Hematopoietic multipotent progenitor cell treated with erythropoietin and hydrocortisone succinate and interleukin-3 and kit ligand, for 17 days (in vitro differentiated cells): ENCODE results near the gene AQP5.

Source experiments
- DNase-seq: peaks from one replicate; pipeline ENCODE4 v3.0.0-alpha.2; 2015; ENCODE audit warnings: low spot score

AQP5 gene

DNA sequence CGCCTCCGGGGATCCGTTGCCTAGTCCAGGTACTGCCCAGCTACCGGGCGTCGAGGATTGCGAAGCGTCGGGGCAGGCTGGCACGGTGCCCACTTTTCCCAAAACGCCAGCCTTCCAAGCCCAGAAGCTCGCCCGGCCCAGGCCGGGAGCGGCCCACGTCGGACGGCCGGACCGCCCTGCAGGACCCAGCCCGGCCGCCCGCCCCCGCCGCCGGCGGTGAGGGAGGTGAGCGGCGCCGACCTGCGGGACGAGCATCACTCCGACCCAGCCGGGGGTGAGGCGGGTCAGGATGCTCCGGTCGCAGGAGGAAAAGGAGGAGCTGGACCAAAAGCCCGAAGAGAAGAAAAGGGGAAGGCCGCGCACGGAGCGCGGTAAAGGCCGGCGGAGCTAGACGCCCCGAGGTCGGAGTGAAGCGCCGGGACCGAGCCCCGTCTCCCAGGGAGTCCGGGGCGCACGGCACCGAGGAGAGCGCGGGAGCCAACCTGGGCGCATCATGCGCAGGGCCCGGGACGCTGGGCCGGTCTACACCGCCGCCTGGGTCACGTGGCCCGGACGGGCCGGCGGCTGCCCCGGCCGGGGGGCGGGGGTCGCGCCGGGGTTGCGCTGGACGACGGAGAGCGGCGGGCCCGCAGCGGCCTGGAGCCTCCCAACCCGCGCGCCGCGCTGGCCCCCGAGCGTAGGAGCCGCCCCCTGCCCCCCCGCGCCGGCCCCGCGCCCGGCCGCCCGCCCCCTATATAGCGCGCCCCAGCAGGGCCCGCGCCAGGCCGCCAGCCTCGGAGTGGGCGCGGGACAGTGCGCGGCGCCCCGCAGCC, at the start of gene AQP5:
Gene AQP5 (plus strand): TSS at position 762 of the 812 bp plus-strand sequence. CDS start 146 bp downstream, outside the sequence.
- DNase-seq: no peak

GRCh38 chr12:49912345-49913255, 49.1 kb upstream of the AQP5 start:
- DNase-seq: no peak

- no peak for DNase-seq
These were observed 45.3 kb upstream of the AQP5 start for GRCh38 chr12:49916129-49916919.

GRCh38 chr12:49917166-49917787, 44.4 kb upstream of the AQP5 start:
- no peak for DNase-seq

DNA sequence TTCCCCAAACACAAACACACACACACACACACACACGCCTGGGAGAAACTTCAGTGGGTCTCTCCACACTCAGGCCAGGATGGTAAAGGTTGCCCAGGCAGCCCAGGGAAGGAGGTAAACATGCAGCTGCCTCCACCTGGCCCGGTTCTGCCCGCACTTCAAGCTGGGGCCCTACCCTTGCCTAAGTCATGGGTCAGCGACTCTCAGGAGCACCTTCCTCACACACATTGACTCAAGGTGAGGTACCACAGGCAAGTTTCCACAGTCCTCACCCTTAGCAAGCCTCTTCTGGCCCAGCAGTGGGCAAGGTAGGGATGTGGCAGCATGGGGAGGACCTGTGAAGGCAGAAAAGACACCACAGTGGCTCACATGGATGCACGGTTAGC, 43.9 kb upstream of the AQP5 start:
- DNase-seq: no peak

- DNase-seq: no peak
These were observed 41.3 kb upstream of the AQP5 start for GRCh38 chr12:49920241-49920914.

GRCh38 chr12:49920915-49921286, 40.8 kb upstream of the AQP5 start:
- no peak for DNase-seq

DNA sequence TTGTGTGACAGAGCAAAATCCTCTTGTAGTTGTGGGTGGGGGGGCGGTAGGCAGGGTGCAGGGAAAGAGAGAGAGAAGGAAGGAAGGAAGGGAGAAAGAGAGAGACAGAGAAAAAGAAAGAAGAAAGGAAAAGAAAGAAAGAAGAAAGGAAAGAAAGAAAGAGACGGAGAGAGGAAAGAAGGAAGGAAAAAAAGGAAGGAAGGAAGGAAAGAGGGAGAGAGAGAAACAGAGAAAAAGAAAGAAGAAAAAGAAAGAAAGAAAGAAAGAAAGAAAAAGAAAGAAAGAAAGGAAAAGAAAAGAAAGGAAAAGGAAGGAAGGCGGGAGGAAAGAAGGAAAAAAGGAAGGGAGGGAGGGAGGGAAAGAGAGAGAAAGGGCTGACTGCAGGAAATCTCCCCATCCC, 40.4 kb upstream of the AQP5 start:
- no peak for DNase-seq

- no peak for DNase-seq
These were observed 39.7 kb upstream of the AQP5 start for GRCh38 chr12:49921936-49922335.

GRCh38 chr12:49922349-49923034, 39.2 kb upstream of the AQP5 start:
- DNase-seq: no peak

- no peak for DNase-seq
These were observed 38.5 kb upstream of the AQP5 start for GRCh38 chr12:49923035-49923644.

- DNase-seq: no peak
These were observed 37.7 kb upstream of the AQP5 start for GRCh38 chr12:49923880-49924556.

DNA sequence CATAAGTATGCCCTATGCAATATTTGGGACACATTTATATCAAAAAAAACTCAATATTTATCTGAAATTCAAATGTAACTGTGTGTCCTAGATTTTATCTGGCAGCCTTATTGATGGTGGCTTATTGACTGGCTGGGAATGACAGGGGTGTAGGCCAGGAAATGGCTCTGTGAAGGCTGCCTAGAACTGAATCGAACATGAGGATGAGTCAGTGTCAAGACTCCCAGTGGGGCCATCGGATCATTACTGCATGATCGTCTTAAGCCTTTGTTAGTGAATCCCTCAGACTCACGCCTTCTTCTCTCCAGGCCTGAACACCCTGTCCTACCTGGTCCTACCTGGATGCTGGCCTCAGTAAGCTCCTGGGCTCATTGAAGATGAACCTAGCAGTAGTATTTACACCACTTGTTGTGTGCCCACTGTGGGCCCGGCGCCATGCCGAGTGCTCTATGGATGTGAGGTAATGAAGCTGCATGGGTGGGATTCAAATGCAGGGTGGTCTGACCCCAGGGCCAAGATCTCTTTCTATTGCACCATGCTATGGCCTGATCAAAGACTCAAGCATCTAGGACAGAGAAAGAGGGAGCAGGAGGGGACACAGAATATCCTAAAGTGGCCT, 36.9 kb upstream of the AQP5 start:
- DNase-seq: no peak

GRCh38 chr12:49925433-49926204, 36.1 kb upstream of the AQP5 start:
- DNase-seq: no peak

DNA sequence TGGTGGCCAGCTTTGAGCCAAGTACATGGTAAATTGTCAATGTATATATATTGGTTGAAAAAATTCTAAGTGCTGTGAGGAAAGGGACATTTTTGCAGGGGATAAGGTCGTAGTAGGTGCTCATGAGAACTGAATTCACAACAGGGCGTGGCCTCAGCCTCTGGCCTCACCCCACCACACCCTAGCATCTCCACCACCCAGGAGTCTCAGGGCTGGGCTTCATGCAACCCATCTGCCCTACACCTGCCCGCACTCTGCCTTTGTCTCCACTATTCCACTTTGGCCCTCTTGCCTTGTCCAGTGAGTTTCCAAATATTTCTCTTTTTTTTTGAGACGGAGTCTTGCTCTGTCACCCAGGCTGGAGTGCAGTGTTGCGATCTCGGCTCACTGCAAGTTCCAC, 33.2 kb upstream of the AQP5 start:
- no peak for DNase-seq

DNA sequence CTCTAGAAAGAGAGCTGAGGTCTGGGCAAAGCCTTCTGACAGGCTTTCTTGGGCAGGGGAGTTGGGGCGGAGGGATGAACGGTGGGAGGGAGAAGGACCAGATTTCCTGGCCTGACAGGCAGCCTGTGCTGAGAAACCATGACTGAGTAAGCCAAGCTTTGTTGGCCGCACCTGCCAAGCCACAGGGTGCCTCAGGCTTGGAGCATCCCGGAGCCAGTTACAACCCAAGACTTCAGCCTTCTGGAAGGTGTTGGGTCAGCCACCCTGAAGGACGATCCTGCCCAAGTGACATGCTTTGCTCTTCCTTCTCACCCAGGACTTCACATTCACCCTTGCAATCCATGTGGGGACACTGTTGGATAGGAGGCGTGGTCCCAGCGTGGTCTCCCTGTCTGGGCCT, 32.1 kb upstream of the AQP5 start:
- no peak for DNase-seq

DNA sequence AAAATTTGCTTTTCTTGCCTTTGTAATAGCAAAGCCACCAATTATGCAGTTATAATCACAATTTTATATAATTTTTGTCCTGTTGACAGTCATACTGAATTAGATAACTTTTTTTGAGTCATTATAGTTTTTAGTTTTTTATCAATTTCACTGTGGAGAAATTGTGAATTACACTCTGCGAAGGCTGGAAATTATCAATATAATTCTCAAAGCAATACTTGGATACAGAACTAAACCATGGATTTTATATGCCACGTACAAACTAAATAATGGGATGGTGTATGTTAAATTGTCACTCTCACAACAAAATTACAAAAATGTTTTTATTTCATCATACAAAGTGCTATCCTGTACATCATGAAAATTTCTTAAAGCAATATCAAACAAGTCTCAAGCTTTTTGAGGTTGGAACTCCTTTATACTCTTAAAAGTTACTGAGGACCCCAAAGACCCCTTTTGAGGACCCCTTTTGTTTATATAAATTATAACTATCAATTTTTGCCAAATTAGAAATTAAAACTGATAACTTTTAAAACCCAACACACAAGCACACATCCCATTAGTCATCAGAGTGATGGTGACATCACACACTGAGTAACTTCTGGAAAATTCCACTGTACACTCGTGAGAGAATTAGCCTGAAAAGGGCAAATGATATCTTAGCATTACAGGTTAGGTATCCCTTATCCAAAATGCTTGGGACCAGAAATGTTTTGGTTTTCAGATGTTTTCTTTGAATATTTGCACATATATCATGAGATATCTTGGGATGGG, 31.0 kb upstream of the AQP5 start:
- no peak for DNase-seq

GRCh38 chr12:49932023-49932422, 29.6 kb upstream of the AQP5 start:
- DNase-seq: no peak
